GM21423 (cell line): Measurements from ENCODE around the gene GRB2.
A peak's percentile ranks its signal among the peaks of the same experiment; 100 is the strongest.

Experiments
- ATAC-seq: cut with Tn5 transposase; IDR thresholded peaks from one replicate; pipeline ENCODE4 v1.9.1; 2021; ENCODE audit warnings: mild to moderate bottlenecking, moderate library complexity; ENCODE audit not compliant: unreplicated experiment

GRB2 gene

GRCh38 chr17:75414488-75414887, 9.0 kb upstream of the GRB2 start:
- no peak for ATAC-seq

GRCh38 chr17:75412455-75413317, 7.2 kb upstream of the GRB2 start:
- ATAC-seq, result peak; percentile 50

- ATAC-seq, result no peak
Observed at GRCh38 chr17:75411328-75412067, 6.0 kb upstream of the GRB2 start.

- ATAC-seq, result no peak
Observed at GRCh38 chr17:75410141-75410540, 4.7 kb upstream of the GRB2 start.

- no peak for ATAC-seq
Observed at GRCh38 chr17:75407655-75408352, 2.3 kb upstream of the GRB2 start.

- ATAC-seq, result no peak
Observed at GRCh38 chr17:75406222-75406615, 741 bp upstream of the GRB2 start.

GRCh38 chr17:75404731-75405364, 630 bp downstream of the GRB2 start:
- peak; percentile 15 for ATAC-seq

GRCh38 chr17:75404223-75404730, 1.2 kb downstream of the GRB2 start:
- ATAC-seq, result no peak

GRCh38 chr17:75403131-75403530, 2.3 kb downstream of the GRB2 start:
- no peak for ATAC-seq

- no peak for ATAC-seq
Observed at GRCh38 chr17:75402026-75402425, 3.5 kb downstream of the GRB2 start.

GRCh38 chr17:75400326-75400939, 5.0 kb downstream of the GRB2 start:
- ATAC-seq, result no peak

GRCh38 chr17:75398279-75398678, 7.2 kb downstream of the GRB2 start:
- ATAC-seq, result no peak

GRCh38 chr17:75397217-75397616, 8.3 kb downstream of the GRB2 start:
- no peak for ATAC-seq

- no peak for ATAC-seq
Observed at GRCh38 chr17:75396796-75397195, 8.7 kb downstream of the GRB2 start.

GRCh38 chr17:75396025-75396424, 9.5 kb downstream of the GRB2 start:
- ATAC-seq, result no peak

GRCh38 chr17:75394332-75394918, 11.1 kb downstream of the GRB2 start:
- no peak for ATAC-seq

- peak; percentile 76 for ATAC-seq
Observed at GRCh38 chr17:75393523-75394331, 11.8 kb downstream of the GRB2 start.

GRCh38 chr17:75392559-75392958, 12.9 kb downstream of the GRB2 start:
- no peak for ATAC-seq

- no peak for ATAC-seq
Observed at GRCh38 chr17:75390982-75391381, 14.5 kb downstream of the GRB2 start.
